ENCODE measurements around the gene AFAP1L1. TPM values are rescaled to one million over a fixed set of nuclear protein-coding genes. Genes with fewer than 3 reads are reported as not detected.

The AFAP1L1 gene
- total and polyA plus RNA-seq, 12 donors = 30.3 to 61.6 (median 43.5) TPM

DNA sequence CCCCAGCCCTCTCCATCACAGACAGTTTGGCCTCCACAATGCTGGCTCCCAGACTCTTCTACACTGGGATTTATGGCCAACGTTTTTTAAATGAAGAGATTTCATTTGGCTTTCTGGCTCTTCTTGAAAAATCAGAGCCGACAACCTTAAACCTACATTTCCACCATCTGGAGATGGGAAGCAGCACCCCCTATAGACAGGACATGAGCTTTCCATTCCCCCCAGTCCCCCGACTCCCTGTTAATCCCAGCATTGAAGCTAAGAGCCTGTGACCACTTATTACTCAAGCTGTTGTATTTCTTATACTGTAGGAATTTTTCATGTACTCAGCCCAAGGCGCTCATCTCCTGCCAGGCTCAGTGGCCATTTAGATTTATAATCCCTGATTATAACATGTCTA lies 34.0 kb upstream of the AFAP1L1 start:
- TF ChIP-seq, protein P1, sequence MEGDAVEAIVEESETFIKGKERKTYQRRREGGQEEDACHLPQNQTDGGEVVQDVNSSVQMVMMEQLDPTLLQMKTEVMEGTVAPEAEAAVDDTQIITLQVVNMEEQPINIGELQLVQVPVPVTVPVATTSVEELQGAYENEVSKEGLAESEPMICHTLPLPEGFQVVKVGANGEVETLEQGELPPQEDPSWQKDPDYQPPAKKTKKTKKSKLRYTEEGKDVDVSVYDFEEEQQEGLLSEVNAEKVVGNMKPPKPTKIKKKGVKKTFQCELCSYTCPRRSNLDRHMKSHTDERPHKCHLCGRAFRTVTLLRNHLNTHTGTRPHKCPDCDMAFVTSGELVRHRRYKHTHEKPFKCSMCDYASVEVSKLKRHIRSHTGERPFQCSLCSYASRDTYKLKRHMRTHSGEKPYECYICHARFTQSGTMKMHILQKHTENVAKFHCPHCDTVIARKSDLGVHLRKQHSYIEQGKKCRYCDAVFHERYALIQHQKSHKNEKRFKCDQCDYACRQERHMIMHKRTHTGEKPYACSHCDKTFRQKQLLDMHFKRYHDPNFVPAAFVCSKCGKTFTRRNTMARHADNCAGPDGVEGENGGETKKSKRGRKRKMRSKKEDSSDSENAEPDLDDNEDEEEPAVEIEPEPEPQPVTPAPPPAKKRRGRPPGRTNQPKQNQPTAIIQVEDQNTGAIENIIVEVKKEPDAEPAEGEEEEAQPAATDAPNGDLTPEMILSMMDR (IDR thresholded peaks at IDR 0.05) = peak in 4 of 9 donors; percentile 8 to 31 (median 15)
- WGBS, 2 donors = 68 to 75% methylated on average over 4 of the region's 4 CpGs
- Histone ChIP-seq H3K27me3 (no peaks in the 10 kb centered on the region), H3K27ac (peak overlapping the region in 1 of 10 donors; percentile 34), H3K4me3 (no peak overlapping the region), H3K4me1 (peaks cover 0 to 19% (median 4%) of the 10 kb centered on the region in 9 donors), H3K9me3 (no peaks in the 10 kb centered on the region), H3K36me3 (peaks cover 0 to 100% (median 59%) of the 10 kb centered on the region in 9 donors)
- DNase-seq (no peak), ATAC-seq (no peak)
- intact Hi-C loops (cut with DNase I) = no loop called here

DNA sequence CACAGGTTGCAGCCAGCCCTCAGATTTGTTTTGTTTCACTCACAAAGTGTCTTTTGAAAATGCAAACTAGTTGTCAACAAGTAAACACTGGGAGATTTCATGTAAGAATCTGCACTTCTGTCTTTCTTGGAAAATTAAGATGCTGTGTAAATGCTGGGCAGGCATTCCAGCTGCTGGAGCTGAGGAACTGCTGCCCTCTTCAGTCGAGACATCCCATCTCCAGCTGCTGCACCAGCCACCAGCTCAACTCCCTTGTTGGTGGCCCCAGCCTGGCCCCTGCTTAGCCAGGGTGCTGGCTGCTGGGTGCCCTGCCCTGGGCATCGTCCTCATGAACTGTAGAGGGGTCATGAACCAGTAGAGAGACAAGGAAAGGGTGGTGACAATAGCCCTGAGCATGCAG lies 33.1 kb upstream of the AFAP1L1 start:
- no peak for ATAC-seq
- intact Hi-C loops (cut with DNase I) = no loop called here
- Histone ChIP-seq H3K36me3 (peaks cover 0 to 100% (median 58%) of the 10 kb centered on the region in 9 donors), H3K9me3 (no peaks in the 10 kb centered on the region), H3K4me1 (peaks cover 0 to 19% (median 4%) of the 10 kb centered on the region in 9 donors), H3K27ac (no peak overlapping the region), H3K4me3 (no peak overlapping the region), H3K27me3 (no peaks in the 10 kb centered on the region)
- no peak for DNase-seq
- TF ChIP-seq, protein P1 (IDR thresholded peaks at IDR 0.05) = peak in 2 of 9 donors; percentile 27 to 30
- WGBS, 2 donors = 56 to 64% methylated on average over 2 of the region's 2 CpGs

DNA sequence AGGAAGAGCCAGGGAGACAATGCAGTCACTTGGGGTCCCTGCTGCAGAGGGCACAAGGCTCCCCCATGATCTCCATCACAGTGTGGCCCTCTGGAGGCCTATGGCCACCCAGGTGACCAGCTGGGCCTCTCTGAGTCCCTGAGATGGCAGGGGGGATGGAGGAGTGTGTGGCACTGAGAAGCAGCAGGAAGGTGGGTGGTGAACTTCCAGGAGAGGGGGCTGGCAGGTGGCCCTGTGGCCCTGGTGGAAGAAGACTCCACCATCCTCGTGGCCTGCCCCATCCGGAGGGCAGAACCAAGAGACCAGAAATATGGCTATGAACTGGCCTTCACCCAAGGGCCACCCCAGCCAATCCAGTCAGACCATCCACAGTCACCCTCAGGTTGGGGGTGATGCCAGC lies 31.7 kb upstream of the AFAP1L1 start:
- no peak for DNase-seq
- Histone ChIP-seq H3K4me1 (peaks cover 0 to 19% (median 4%) of the 10 kb centered on the region in 9 donors), H3K4me3 (no peak overlapping the region), H3K27me3 (no peaks in the 10 kb centered on the region), H3K27ac (peak overlapping the region in 1 of 10 donors; percentile 36), H3K9me3 (no peaks in the 10 kb centered on the region), H3K36me3 (peaks cover 0 to 100% (median 54%) of the 10 kb centered on the region in 9 donors)
- intact Hi-C loops (cut with DNase I) = no loop called here
- no peak for ATAC-seq
- TF ChIP-seq, protein P1 (IDR thresholded peaks at IDR 0.05) = no peak
- WGBS, 2 donors = 91 to 92% methylated on average over 2 of the region's 2 CpGs

DNA sequence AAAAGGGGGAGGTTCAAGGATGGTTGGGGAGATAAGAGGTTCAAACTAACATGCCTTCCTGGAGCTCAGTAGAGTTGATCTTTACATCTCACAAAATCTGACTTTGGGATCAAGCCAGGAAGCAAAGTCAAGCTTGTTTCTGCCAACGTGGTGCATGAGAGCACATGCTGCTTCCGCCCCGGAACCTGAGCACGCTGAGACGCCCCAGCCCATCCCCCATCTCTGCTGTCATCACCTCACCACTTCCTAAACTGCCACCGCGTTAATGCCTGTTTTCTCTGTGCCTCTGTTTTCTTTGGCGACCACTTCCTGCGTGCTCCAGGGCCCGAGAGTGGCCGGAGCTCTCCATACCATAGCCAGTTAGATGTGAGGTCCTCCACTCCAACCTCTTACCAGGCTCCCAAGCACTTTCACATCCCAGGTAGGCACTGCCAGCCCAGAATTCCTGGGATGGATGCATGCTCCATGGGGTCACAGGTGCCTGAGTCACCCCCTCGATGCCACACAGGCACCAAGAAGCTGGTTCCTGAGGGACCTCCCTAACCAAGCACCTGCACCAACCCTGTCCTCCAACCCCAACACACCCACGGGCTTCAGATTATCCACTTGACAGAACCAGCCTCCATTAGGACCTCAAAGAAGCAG lies 31.2 kb upstream of the AFAP1L1 start:
- no peaks in the 10 kb centered on the region for H3K27me3 ChIP-seq
- 70 to 74% methylated on average over 13 of the region's 13 CpGs for WGBS, 2 donors
- H3K9me3 ChIP-seq = no peaks in the 10 kb centered on the region
- peak overlapping the region in 1 of 10 donors; percentile 36 for H3K27ac ChIP-seq
- DNase-seq (peak in 1 of 2 donors; percentile 35), ATAC-seq (no peak)
- no peak overlapping the region for H3K4me3 ChIP-seq
- TF ChIP-seq, protein P1 (IDR thresholded peaks at IDR 0.05) = no peak
- H3K36me3 ChIP-seq = peaks cover 4 to 100% (median 58%) of the 10 kb centered on the region in 9 donors
- peaks cover 0 to 18% (median 4%) of the 10 kb centered on the region in 9 donors for H3K4me1 ChIP-seq
- intact Hi-C loops (cut with DNase I) = no loop called here
